NCI-H1092 (cell line): Measurements from ENCODE around the gene HOXD11.

Experiments used
- DNase-seq: peaks from one replicate; lab custom pipeline; 2025; lab: John Stamatoyannopoulos, UW

HOXD11 gene

GRCh38 chr2:176106581-176107539 lies at the start of gene HOXD11:
Gene HOXD11 (plus strand): TSS chr2:176107280. CDS start chr2:176107356, 76 bp downstream.
- DNase-seq = peak; percentile 78

GRCh38 chr2:176063958-176064357 lies 43.1 kb upstream of the HOXD11 start:
- DNase-seq = peak; percentile 36

- no peak for DNase-seq
These were observed 40.2 kb upstream of the HOXD11 start for GRCh38 chr2:176066645-176067588.

GRCh38 chr2:176067589-176068418 lies 39.3 kb upstream of the HOXD11 start:
- DNase-seq = no peak

- DNase-seq = no peak
These were observed 38.7 kb upstream of the HOXD11 start for GRCh38 chr2:176068419-176068832.

- DNase-seq = no peak
These were observed 35.5 kb upstream of the HOXD11 start for GRCh38 chr2:176071330-176072291.

GRCh38 chr2:176072292-176072669 lies 34.8 kb upstream of the HOXD11 start:
- no peak for DNase-seq

- DNase-seq = no peak
These were observed 33.9 kb upstream of the HOXD11 start for GRCh38 chr2:176072951-176073904.

GRCh38 chr2:176074919-176075425 lies 32.1 kb upstream of the HOXD11 start:
- DNase-seq = no peak

GRCh38 chr2:176075481-176075880 lies 31.6 kb upstream of the HOXD11 start:
- no peak for DNase-seq

- no peak for DNase-seq
These were observed 31.0 kb upstream of the HOXD11 start for GRCh38 chr2:176076063-176076462.

GRCh38 chr2:176076796-176077195 lies 30.3 kb upstream of the HOXD11 start:
- DNase-seq = no peak

- no peak for DNase-seq
These were observed 28.4 kb upstream of the HOXD11 start for GRCh38 chr2:176078541-176079284.

GRCh38 chr2:176079285-176079830 lies 27.7 kb upstream of the HOXD11 start:
- no peak for DNase-seq

- DNase-seq = no peak
These were observed 27.1 kb upstream of the HOXD11 start for GRCh38 chr2:176079831-176080539.

GRCh38 chr2:176080540-176081375 lies 26.3 kb upstream of the HOXD11 start:
- DNase-seq = no peak
